Tongue (tissue), 2 donors: ENCODE data around the gene ACKR2. TPM values are rescaled to one million over a fixed set of nuclear protein-coding genes. Genes with fewer than 3 reads are reported as not detected.
A peak's percentile ranks its signal among the peaks of the same experiment; 100 is the strongest.

Source experiments
- DNase-seq: peaks from one replicate; pipeline ENCODE4 v3.0.0-alpha.2; 2015
- total RNA-seq: library from RNA; depleted of rRNA; stranded (reverse); fragments of >200 nt; gene quantifications from one replicate; pipeline ENCODE4 v1.2.3, GENCODE V29; 2014

The ACKR2 gene
- total RNA-seq, 1 donor from 2014 or later = 2.2 TPM

GRCh38 chr3:42830437-42831320 is 21.4 kb downstream of the ACKR2 start:
- peak; percentile 24 for DNase-seq

GRCh38 chr3:42831321-42831713 is 22.1 kb downstream of the ACKR2 start:
- peak; percentile 73 for DNase-seq

GRCh38 chr3:42836150-42837123 is 27.2 kb downstream of the ACKR2 start:
- no peak for DNase-seq

GRCh38 chr3:42838571-42838970 is 29.3 kb downstream of the ACKR2 start:
- no peak for DNase-seq

- peak; percentile 83 for DNase-seq
Measured at GRCh38 chr3:42839616-42840015, 30.4 kb downstream of the ACKR2 start.

DNA sequence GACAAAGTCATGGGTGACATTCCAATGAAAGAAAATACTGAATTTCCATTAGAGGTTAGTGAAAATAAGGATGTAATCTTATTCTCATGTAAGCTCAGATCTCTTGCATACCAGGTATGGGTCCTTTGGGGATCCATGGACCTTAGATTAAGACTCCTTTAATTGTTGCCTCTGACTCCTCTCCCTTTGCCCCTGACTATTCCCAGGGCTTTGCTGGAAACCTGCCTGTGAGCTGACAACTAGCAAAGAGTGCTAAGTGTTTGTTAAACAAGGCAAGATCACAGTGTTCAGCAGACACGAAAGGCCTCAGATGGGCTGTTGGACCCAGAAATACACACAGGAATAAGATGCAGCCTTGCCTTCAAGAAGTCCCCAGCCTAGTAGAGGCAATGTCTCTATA is 32.1 kb downstream of the ACKR2 start:
- DNase-seq = no peak

GRCh38 chr3:42843713-42844411 is 34.6 kb downstream of the ACKR2 start:
- no peak for DNase-seq

- DNase-seq = no peak
Measured at GRCh38 chr3:42844412-42844713, 35.1 kb downstream of the ACKR2 start.

DNA sequence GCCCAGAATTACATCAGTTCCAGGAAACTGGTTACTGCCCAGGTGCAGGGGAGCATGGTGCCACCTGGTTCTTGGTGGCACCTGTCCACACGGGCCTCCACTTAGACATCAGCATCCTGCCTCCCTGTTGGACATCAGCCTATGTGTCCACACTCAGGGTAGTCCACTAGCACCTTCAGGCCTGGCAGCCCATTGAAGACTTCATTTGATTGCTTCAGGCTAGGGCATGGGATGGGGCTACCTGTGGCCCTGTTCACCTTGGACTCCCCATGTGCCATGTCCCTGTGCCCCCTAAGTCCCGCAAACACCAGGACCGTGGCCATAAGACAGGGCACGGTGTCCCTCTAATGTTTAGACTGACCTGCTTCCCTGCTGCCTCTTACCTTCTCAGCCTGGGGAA is 35.6 kb downstream of the ACKR2 start:
- no peak for DNase-seq

DNA sequence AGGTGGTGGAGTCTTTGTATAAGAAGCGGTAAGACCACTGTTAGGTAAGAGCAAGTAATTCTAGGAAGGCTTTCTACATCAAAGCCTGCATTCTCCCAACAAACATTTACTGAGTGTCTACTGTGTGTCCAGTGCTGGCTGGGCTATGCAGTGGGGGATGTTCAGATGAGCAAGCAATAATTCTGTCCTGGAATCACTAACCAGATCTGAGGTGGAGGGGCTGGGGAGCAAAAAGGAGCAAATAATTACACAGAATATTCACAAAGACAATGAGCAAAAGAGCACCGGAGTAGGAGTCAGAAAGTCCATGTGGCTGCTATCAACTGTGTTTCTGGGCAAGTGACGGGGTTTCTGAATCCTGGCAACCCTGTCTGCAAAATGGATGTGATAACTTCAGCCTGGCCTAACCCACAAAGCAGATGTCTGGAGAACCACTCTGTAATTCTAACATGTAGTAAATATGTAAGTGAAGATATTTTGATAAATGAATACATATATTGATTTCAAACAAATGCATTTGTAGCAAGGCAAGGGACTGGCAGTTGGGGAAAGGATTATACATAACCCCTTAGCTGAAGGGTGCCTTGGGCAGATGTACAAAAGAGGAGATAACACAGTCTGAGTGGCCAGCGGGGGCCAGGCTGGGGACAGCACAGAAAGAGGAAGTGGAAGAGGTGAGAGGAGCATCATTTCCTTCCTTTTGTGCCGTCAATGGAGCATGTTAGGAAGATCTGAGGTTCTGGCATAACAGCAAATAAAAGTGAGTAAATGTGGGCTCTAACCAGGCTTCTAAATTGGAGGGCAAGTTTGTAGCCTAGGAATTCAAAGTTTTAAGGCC is 37.7 kb downstream of the ACKR2 start:
- no peak for DNase-seq

DNA sequence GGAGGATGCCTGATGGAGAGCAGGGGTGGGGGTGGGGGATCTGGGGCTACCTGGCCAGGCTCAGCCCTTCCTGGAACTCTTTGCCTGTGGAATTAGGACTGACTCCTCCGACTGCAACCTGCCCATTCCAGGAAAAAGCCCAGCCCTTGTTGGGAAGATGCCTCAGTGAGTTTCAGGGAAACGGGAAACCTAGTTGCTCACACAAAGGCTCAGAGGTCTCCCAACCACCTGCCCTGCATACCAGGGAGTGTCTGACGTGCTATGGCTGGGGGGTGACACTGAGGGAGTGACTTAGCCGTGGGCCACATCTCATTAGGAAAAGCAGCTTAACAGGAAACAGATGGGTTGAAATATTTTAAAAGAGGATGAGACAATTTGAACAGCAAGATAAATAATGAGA is 38.5 kb downstream of the ACKR2 start:
- DNase-seq = no peak

DNA sequence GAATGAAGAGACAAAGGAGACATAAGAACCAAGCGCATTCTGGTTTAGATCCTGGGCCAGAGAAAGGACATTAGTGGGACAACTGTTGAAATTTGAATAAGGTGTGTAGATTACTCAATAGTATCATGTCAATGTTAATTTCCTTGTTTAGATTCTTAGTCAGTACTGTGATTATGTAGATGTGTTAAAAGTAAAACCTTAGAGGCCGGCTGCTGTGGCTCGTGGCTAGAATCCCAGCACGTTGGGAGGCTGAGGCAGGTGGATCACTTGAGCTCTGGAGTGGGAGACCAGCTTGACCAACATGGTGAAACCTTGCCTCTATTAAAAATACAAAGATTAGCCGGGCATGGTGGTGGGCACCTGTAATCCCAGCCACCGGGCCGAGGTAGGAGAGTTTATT is 39.8 kb downstream of the ACKR2 start:
- no peak for DNase-seq

GRCh38 chr3:42850263-42850662 is 41.0 kb downstream of the ACKR2 start:
- no peak for DNase-seq

- no peak for DNase-seq
Measured at GRCh38 chr3:42851228-42851834, 42.1 kb downstream of the ACKR2 start.

DNA sequence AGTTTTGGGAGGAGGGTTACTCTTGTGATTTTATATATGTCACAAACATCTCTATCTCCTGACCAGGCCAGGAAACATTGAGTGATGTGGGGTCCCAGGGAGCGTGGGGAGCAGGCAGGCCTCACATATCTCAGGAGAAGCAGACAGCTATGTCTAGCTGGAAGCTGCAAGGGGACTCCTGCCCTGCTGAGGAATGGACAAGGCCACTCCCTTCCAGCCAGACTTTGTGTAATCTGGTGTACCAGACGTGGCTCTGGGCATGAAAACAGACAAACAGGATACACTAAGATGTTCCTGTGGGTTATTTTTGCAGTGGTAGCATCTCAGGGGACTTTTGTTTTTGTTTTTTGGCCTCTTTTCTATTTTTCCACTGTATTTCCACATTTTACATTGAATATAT is 43.2 kb downstream of the ACKR2 start:
- no peak for DNase-seq

DNA sequence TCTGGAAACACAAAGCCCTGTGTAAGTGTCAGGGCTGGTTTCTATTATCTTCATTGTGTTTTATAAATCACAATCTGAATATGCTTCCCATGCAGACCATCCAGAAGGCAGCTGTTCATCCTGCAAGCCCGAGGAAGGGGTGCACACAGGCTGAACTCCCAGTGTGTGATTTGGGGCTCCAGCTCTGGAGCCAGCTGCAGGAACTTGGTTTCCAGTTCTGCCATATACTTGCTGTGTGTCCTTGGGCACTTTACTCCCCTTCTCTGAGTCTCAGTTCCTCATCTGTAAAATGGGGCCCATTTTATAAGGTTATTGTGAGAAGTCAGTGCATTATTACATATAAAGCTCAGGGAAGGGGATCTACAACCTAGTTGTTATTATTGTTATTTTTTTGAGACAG is 43.8 kb downstream of the ACKR2 start:
- DNase-seq = no peak

DNA sequence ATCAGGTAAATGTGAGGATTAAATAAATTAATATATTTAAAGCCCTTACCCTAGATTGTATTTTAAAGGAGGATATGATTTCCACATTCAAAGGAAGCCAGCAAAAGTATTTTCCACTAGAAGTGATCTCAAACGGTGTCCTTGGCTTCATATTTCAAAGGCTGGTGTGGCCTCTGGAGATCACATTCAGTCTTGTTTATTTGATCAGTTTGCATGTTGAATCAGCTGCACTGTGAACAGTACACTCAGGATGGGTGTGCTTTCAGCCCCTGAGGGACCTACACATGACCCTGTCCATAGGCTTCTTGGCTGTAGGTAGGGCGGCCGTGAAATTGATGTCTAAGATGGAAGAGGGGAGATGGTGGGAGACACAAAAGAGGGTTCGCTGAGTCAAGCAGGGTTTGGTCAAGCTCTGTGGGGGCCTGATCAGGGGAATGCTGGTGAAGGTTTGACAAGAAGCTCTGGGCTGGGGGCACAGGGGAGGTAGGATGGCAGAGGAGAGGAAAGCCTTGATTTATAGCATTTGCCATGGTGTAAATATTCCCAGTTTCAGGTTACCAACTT is 44.6 kb downstream of the ACKR2 start:
- no peak for DNase-seq

DNA sequence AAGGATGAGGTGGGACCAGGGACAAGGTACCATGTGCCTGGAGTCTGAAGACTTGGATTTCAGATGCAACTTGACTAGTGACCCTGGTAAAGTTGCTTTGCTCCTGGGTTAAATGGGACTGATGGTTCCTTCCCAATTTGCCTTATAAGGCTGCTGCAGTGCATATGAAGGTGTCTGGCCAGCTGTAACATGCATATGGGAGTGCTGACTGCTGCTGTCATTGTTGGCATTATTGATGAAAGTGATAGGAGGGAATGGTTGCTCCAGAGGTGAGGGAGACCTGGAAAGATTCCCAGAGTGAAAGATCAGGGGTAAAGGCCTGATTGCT is 45.9 kb downstream of the ACKR2 start:
- no peak for DNase-seq

DNA sequence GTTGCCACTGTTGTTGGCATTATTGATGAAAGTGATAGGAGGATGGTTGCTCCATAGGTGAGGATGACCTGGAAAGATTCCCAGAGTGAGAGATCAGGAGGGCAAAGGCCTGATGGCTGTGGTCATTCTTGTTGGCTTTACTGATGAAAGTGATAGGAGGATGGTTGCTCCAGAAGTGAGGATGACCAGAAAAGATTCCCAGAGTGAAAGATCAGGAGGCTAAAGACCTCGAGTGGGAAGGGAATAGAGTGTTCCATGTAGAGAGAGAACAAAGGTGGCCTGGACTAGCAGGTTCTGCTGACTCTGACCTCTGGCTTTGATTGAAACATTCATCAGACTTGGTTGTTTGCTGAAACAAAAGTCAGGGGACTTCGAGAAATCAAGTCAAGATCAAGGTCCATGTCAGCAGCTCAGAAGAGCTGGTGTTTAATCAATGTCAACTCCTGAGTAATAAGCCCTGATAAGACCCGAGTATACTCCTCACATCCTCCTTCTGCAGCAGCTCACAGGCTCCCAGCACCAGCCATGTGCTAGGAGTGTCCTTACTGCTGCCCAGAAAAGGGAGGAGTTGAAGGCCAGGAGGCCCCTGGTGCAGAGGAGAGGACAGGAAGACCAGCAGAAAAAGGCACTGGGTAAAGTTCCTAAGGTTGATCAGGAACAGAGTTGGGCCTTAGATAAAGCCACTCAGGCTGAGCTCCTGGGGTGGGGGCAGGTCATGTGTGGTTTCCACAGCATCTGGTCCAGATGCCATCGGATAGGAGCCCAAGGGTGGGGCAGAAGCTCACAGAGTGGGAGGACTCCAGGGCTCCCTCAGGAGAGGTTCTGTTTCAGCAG is 46.5 kb downstream of the ACKR2 start:
- no peak for DNase-seq

GRCh38 chr3:42856544-42856943 is 47.3 kb downstream of the ACKR2 start:
- no peak for DNase-seq
